Tibial nerve (tissue), 4 donors: ENCODE data around the gene RNF130.

Source experiments
- EP300 ChIP-seq, 2 donors: sonication (generic); formaldehyde crosslinking; IDR thresholded peaks; one replicate each; pipeline ENCODE4 v1.6.1; 2017; ENCODE audit warnings: antibody characterized with exemption in 2 of 2, mild to moderate bottlenecking in 1 of 2
- POLR2A ChIP-seq, 2 donors: fragments of 450-650 bp; IDR thresholded peaks; one replicate each; pipeline ENCODE4 v1.6.1; 2017; ENCODE audit warnings: antibody characterized with exemption in 2 of 2, mild to moderate bottlenecking in 2 of 2, moderate library complexity in 2 of 2
- TF ChIP-seq, protein P1 (sequence below), 5 experiments: fragments of 200-600 bp in 3 of 5; fragments of 450-650 bp in 2 of 5; sonication (generic) in 3 of 5; IDR thresholded peaks; one replicate each; pipeline ENCODE4 v1.5.1; 2016 to 2019; ENCODE audit warnings: antibody characterized with exemption in 5 of 5, mild to moderate bottlenecking in 3 of 5, moderate library complexity in 2 of 5

DNA sequence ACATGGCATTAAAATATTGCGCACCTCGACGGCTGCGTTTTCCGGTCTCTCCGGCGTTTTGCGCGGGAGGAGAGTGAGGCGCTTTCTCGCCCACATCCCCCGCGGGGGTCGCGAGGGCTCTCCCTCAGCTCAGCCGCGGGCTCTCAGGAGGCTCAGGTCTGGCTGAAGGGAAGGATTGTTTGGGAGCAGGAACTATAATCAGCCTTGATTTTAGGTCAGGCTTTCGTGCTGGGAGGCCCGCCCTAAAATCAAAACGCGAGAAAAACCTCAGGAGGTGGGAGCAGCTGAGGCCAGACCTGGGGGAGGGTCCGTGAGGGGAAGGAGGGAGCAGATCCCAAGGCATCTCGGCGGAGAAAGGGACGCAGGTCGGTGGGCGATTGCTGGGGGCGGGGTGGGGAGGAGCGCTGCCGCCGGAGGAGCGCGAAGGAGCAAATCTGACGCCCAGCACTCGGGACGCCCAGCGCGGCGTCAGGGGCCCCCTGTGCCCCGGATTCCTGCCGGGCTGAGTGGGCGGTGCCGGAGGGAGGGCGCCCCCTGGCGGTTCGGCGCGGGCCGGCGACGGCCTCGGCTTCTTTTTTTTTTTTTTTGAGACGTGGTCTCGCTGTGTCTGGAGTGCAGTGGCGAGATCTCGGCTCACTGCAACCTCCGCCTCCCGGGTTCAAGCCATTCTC, 18.7 kb upstream of the RNF130 start:
- TF ChIP-seq, protein P1, sequence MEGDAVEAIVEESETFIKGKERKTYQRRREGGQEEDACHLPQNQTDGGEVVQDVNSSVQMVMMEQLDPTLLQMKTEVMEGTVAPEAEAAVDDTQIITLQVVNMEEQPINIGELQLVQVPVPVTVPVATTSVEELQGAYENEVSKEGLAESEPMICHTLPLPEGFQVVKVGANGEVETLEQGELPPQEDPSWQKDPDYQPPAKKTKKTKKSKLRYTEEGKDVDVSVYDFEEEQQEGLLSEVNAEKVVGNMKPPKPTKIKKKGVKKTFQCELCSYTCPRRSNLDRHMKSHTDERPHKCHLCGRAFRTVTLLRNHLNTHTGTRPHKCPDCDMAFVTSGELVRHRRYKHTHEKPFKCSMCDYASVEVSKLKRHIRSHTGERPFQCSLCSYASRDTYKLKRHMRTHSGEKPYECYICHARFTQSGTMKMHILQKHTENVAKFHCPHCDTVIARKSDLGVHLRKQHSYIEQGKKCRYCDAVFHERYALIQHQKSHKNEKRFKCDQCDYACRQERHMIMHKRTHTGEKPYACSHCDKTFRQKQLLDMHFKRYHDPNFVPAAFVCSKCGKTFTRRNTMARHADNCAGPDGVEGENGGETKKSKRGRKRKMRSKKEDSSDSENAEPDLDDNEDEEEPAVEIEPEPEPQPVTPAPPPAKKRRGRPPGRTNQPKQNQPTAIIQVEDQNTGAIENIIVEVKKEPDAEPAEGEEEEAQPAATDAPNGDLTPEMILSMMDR (IDR thresholded peaks at IDR 0.05): peak; percentile 84 to 96 (median 87)
- TF ChIP-seq EP300 (IDR thresholded peaks at IDR 0.05): peak in 1 of 2 donors; percentile 70
- peak in 1 of 2 donors; percentile 20 for TF ChIP-seq POLR2A (IDR thresholded peaks at IDR 0.05)
